Measurements from ENCODE around the gene EPHB1. TPM values are rescaled to one million over a fixed set of nuclear protein-coding genes. Genes with fewer than 3 reads are reported as not detected.

EPHB1 gene
- total RNA-seq, 1 donor from 2014 or later, result 13.7 TPM

GRCh38 chr3:134810052-134810435, 15.0 kb downstream of the EPHB1 start:
- TF ChIP-seq CTCF (conservative IDR thresholded peaks at IDR 0.05), result no peak
- peaks cover 3% of the 10 kb centered on the region for H3K27me3 Mint-ChIP-seq (ENCODE audit: low read depth)
- H3K27ac Mint-ChIP-seq (ENCODE audit: unreplicated experiment), result no peak overlapping the region
- H3K4me3 Mint-ChIP-seq, result no peak overlapping the region
- peaks cover 29% of the 10 kb centered on the region for H3K4me1 Mint-ChIP-seq
- H3K36me3 Mint-ChIP-seq (ENCODE audit: low read depth), result no peaks in the 10 kb centered on the region
- H3K9me3 Mint-ChIP-seq, result no peaks in the 10 kb centered on the region
- DNase-seq (ENCODE audit: low read depth, low spot score), result no peak

- Mint-ChIP-seq H3K4me3 (no peak overlapping the region), H3K27ac (ENCODE audit: unreplicated experiment) (no peak overlapping the region), H3K36me3 (ENCODE audit: low read depth) (no peaks in the 10 kb centered on the region), H3K4me1 (peaks cover 29% of the 10 kb centered on the region), H3K9me3 (no peaks in the 10 kb centered on the region), H3K27me3 (ENCODE audit: low read depth) (peaks cover 3% of the 10 kb centered on the region)
- no peak for DNase-seq (ENCODE audit: low read depth, low spot score)
- TF ChIP-seq CTCF (conservative IDR thresholded peaks at IDR 0.05), result no peak
Observed at GRCh38 chr3:134810850-134811249, 15.8 kb downstream of the EPHB1 start.

GRCh38 chr3:134813618-134814017, 18.6 kb downstream of the EPHB1 start:
- Mint-ChIP-seq H3K36me3 (ENCODE audit: low read depth) (no peaks in the 10 kb centered on the region), H3K9me3 (no peaks in the 10 kb centered on the region), H3K4me3 (no peak overlapping the region), H3K27me3 (ENCODE audit: low read depth) (no peaks in the 10 kb centered on the region), H3K27ac (ENCODE audit: unreplicated experiment) (no peak overlapping the region), H3K4me1 (peaks cover 19% of the 10 kb centered on the region)
- DNase-seq (ENCODE audit: low read depth, low spot score), result no peak
- no peak for TF ChIP-seq CTCF (conservative IDR thresholded peaks at IDR 0.05)

- DNase-seq (ENCODE audit: low read depth, low spot score), result no peak
- no peak overlapping the region for H3K4me3 Mint-ChIP-seq
- H3K9me3 Mint-ChIP-seq, result no peaks in the 10 kb centered on the region
- peaks cover 2% of the 10 kb centered on the region for H3K4me1 Mint-ChIP-seq
- H3K27me3 Mint-ChIP-seq (ENCODE audit: low read depth), result no peaks in the 10 kb centered on the region
- H3K36me3 Mint-ChIP-seq (ENCODE audit: low read depth), result no peaks in the 10 kb centered on the region
- H3K27ac Mint-ChIP-seq (ENCODE audit: unreplicated experiment), result no peak overlapping the region
- TF ChIP-seq CTCF (conservative IDR thresholded peaks at IDR 0.05), result no peak
Observed at GRCh38 chr3:134815519-134815918, 20.5 kb downstream of the EPHB1 start.

GRCh38 chr3:134816623-134817022, 21.6 kb downstream of the EPHB1 start:
- no peaks in the 10 kb centered on the region for H3K9me3 Mint-ChIP-seq
- H3K27me3 Mint-ChIP-seq (ENCODE audit: low read depth), result no peaks in the 10 kb centered on the region
- H3K36me3 Mint-ChIP-seq (ENCODE audit: low read depth), result no peaks in the 10 kb centered on the region
- DNase-seq (ENCODE audit: low read depth, low spot score), result no peak
- no peaks in the 10 kb centered on the region for H3K4me1 Mint-ChIP-seq
- H3K4me3 Mint-ChIP-seq, result no peak overlapping the region
- H3K27ac Mint-ChIP-seq (ENCODE audit: unreplicated experiment), result no peak overlapping the region
- TF ChIP-seq CTCF (conservative IDR thresholded peaks at IDR 0.05), result no peak

- no peaks in the 10 kb centered on the region for H3K27me3 Mint-ChIP-seq (ENCODE audit: low read depth)
- H3K27ac Mint-ChIP-seq (ENCODE audit: unreplicated experiment), result no peak overlapping the region
- H3K36me3 Mint-ChIP-seq (ENCODE audit: low read depth), result no peaks in the 10 kb centered on the region
- H3K4me1 Mint-ChIP-seq, result no peaks in the 10 kb centered on the region
- DNase-seq (ENCODE audit: low read depth, low spot score), result no peak
- TF ChIP-seq CTCF (conservative IDR thresholded peaks at IDR 0.05), result no peak
- H3K4me3 Mint-ChIP-seq, result no peak overlapping the region
- no peaks in the 10 kb centered on the region for H3K9me3 Mint-ChIP-seq
Observed at GRCh38 chr3:134817297-134817696, 22.2 kb downstream of the EPHB1 start.

Measured in neural crest cell (in vitro differentiated cells).